Esophagus muscularis mucosa (tissue), 4 donors: ENCODE measurements around the gene TXK.

Experiments used
- CTCF ChIP-seq, 3 experiments: fragments of 200-600 bp in 2 of 3; fragments of 450-650 bp in 1 of 3; sonication (generic) in 2 of 3; IDR thresholded peaks; one replicate each; pipeline ENCODE4 v1.5.1; 2017 to 2019; ENCODE audit warnings: antibody characterized with exemption in 3 of 3, mild to moderate bottlenecking in 2 of 3, moderate library complexity in 1 of 3
- EP300 ChIP-seq: sonication (generic); formaldehyde crosslinking; IDR thresholded peaks from one replicate; pipeline ENCODE4 v1.6.1; 2017; ENCODE audit warnings: antibody characterized with exemption
- POLR2A ChIP-seq: fragments of 450-650 bp; IDR thresholded peaks from one replicate; pipeline ENCODE4 v1.6.1; 2017; ENCODE audit warnings: antibody characterized with exemption, moderate library complexity, mild to moderate bottlenecking, low read depth
- POLR2AphosphoS5 ChIP-seq, 2 donors: sonication (generic); formaldehyde crosslinking; IDR thresholded peaks; one replicate each; pipeline ENCODE4 v1.6.1; 2017; ENCODE audit warnings: antibody characterized with exemption in 2 of 2

- no peak for TF ChIP-seq CTCF (IDR thresholded peaks at IDR 0.05)
- TF ChIP-seq POLR2A = no peak
- TF ChIP-seq POLR2AphosphoS5 (IDR thresholded peaks at IDR 0.05) = no peak
- TF ChIP-seq EP300 = no peak
Measured at GRCh38 chr4:48122756-48123155, 11.3 kb downstream of the TXK start.
